Fibroblast of skin of right biceps (primary cell): ENCODE results near the gene C6orf132.
"Not testable (repeated sequence)": the region's sequence is repeated elsewhere in the genome, so short reads cannot be mapped to it uniquely, and the experiment has no call there.

Experiments used
- DNase-seq: peaks from one replicate; pipeline ENCODE4 v3.0.0-alpha.2; 2013

The C6orf132 gene

GRCh38 chr6:42158631-42159030, 16.2 kb upstream of the C6orf132 start:
- no peak for DNase-seq

GRCh38 chr6:42158011-42158410, 15.6 kb upstream of the C6orf132 start:
- DNase-seq, result peak; percentile 68

- no peak for DNase-seq
Measured at GRCh38 chr6:42156638-42157037, 14.2 kb upstream of the C6orf132 start.

GRCh38 chr6:42155293-42155692, 12.9 kb upstream of the C6orf132 start:
- no peak for DNase-seq

- no peak for DNase-seq
Measured at GRCh38 chr6:42154461-42155209, 12.2 kb upstream of the C6orf132 start.

- no peak for DNase-seq
Measured at GRCh38 chr6:42153921-42154320, 11.5 kb upstream of the C6orf132 start.

- DNase-seq, result not testable (repeated sequence)
Measured at GRCh38 chr6:42152528-42153213, 10.3 kb upstream of the C6orf132 start.

GRCh38 chr6:42152024-42152423, 9.6 kb upstream of the C6orf132 start:
- peak; percentile 42 for DNase-seq

GRCh38 chr6:42150254-42150653, 7.8 kb upstream of the C6orf132 start:
- no peak for DNase-seq

- no peak for DNase-seq
Measured at GRCh38 chr6:42148058-42148457, 5.6 kb upstream of the C6orf132 start.

GRCh38 chr6:42147138-42147562, 4.7 kb upstream of the C6orf132 start:
- DNase-seq, result no peak

- peak; percentile 23 for DNase-seq
Measured at GRCh38 chr6:42141603-42142117, 760 bp downstream of the C6orf132 start.

GRCh38 chr6:42140756-42141602, 1.4 kb downstream of the C6orf132 start:
- DNase-seq, result peak; percentile 31

- DNase-seq, result no peak
Measured at GRCh38 chr6:42140032-42140431, 2.4 kb downstream of the C6orf132 start.

- peak; percentile 47 for DNase-seq
Measured at GRCh38 chr6:42138630-42139619, 3.5 kb downstream of the C6orf132 start.

- no peak for DNase-seq
Measured at GRCh38 chr6:42138190-42138589, 4.2 kb downstream of the C6orf132 start.

- DNase-seq, result no peak
Measured at GRCh38 chr6:42137194-42137753, 5.1 kb downstream of the C6orf132 start.

GRCh38 chr6:42136508-42137193, 5.8 kb downstream of the C6orf132 start:
- DNase-seq, result peak; percentile 86

GRCh38 chr6:42135722-42136121, 6.7 kb downstream of the C6orf132 start:
- peak; percentile 39 for DNase-seq

GRCh38 chr6:42135161-42135560, 7.3 kb downstream of the C6orf132 start:
- no peak for DNase-seq

GRCh38 chr6:42133926-42134325, 8.5 kb downstream of the C6orf132 start:
- DNase-seq, result no peak
